ENCODE measurements around the gene AMMECR1. TPM values are rescaled to one million over a fixed set of nuclear protein-coding genes. Genes with fewer than 3 reads are reported as not detected.

Gene AMMECR1
- total and polyA plus RNA-seq, 2 of the 8 experiments (the other 6 are each of a cell fraction or from before 2014, with no cell fraction given): 10.2 to 21.2 TPM

DNA sequence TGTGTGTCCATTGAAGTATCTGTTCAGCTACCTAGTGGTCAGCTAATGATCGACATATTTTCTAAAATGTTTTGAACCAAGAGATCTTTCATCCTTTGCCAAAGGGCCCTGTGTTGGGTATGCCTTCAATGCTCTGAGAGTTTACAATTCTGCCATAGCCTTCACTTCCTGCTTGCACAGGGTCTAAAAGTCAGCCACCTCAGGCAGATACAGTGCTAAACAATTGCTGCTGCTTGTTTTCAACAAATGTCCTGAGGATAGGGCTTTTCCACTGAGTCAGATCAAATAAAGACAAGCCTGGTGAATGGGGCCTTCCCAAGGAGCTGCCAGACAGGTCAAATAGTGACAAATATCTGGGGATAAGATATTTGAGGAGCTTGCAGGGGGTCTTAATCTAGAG lies 16.7 kb downstream of the AMMECR1 start (continued):
- no peak for TF ChIP-seq ATF2 (IDR thresholded peaks at IDR 0.05; ENCODE audit: low read length)
- TF ChIP-seq SP2 (IDR thresholded peaks at IDR 0.05; ENCODE audit: low read length): no peak
- TF ChIP-seq KDM5A (IDR thresholded peaks at IDR 0.05; ENCODE audit: low read length): no peak
- no peak for TF ChIP-seq SUZ12 (IDR thresholded peaks at IDR 0.05; ENCODE audit: low read length)
- TF ChIP-seq CHD2 (IDR thresholded peaks at IDR 0.05; ENCODE audit: low read length): no peak
